DMS153 (cell line): ENCODE measurements around the gene KIF26A.

ENCODE experiments used
- DNase-seq: peaks from one replicate; lab custom pipeline; 2025; lab: John Stamatoyannopoulos, UW

The KIF26A gene

DNA sequence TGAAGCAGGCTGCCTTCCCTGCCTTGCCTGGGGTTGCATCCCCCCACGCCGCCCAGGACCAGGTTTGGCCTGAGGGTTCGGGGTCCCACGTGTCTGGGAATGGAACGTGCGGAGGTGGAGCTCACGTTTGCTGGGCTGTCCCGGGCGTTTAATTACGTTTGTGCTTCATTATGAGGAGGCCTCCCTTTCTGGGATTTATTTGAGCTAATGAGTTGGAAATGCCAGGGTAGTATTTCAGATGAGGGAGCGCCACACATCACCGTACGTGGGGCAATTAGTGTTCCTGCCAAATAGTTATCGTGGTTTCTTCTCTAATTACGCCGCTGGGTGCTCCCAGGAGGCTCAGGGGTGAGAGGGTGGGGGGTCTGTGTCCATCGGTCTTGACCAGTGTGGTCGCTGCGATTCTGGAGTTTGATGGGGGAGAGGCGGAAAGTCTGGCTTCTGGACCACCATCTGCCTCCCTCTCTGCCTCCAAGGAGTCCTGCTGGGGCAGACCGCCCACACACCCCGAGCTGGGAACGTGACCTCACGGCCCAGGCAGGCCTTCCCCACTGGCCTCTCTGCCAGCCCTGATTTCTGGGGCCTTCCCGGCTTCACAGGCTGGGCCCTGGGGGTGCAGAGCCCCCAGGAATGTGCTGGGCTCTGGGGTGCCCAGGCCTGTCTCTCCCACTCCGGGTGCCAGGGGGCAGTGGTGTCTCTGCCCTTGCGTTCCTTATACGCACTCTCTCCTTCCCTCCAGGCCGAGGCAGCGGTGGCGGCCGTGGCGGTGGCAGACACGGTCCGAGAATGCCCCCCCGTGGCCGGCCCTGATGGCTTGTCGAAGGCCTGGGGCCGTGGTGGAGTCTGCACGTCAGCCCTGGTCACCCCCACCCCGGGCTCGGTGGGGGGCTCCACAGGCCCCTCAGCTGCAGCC is 18.9 kb downstream of the KIF26A start:
- DNase-seq: no peak

DNA sequence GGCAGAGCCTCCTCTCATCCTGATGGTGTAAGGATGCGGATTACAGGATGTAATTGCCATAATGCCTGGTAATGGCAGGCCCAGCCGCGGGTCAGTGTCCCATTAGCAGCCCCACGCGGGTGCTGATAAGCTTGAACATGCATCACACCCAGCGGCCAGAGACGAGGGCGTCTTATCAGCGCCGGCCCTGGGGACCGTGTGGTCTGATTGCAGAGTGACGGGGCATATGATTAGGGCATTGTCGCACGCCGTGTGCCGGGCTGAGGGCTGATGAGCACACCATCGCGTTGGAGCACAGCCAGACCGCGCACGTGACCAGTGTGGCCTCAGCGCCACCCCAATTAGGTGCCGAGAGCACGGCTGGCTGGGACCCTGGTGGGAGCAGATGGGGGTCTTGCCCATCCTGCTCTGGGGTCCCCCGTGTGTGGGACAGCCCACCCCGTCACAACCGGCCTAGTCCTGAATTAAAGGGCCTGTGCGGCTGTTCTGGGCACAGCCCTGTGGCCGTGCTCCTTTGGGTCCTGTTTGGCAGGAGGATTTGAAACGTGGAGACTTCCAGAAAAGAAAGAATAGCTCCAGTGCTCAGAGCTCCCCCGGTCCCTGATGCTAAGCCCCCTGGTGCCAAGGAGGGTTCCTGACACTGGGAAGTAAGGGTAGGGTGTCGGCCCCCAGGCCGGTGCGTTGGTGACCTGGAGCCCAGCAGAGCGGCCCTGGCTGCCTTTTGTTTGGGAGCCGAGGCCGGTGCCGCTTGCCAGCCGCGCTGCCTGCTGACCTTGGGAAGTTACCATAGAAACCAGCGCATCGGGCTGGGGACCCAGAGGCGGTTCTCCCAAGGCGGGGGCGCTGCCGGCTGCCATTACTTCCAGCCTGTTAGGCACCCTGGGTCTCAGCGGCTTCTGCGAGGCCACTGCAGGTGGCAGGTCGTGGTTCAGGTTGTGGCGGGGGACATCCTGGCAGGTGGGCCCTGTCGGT is 20.7 kb downstream of the KIF26A start:
- no peak for DNase-seq

DNA sequence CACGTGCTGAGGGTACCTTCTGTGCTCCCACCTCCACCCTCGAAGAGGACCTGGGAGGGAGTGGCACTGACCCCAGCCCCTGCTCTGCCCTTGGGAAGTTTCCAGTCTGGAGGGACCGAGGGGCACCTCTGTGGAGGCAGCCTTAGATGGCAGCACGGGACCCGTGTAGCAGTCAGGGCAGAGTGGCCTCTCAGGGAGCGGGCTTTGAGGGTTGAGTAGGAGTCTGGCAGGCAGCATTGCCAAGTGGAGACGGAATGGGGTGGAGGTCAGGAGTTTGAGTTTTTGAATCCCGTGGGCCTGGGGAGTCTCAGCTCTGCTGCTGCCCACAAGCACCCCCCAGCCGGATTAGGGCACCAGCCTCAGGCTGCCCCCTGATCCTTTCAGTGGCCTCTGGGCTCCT is 21.6 kb downstream of the KIF26A start:
- DNase-seq: no peak

DNA sequence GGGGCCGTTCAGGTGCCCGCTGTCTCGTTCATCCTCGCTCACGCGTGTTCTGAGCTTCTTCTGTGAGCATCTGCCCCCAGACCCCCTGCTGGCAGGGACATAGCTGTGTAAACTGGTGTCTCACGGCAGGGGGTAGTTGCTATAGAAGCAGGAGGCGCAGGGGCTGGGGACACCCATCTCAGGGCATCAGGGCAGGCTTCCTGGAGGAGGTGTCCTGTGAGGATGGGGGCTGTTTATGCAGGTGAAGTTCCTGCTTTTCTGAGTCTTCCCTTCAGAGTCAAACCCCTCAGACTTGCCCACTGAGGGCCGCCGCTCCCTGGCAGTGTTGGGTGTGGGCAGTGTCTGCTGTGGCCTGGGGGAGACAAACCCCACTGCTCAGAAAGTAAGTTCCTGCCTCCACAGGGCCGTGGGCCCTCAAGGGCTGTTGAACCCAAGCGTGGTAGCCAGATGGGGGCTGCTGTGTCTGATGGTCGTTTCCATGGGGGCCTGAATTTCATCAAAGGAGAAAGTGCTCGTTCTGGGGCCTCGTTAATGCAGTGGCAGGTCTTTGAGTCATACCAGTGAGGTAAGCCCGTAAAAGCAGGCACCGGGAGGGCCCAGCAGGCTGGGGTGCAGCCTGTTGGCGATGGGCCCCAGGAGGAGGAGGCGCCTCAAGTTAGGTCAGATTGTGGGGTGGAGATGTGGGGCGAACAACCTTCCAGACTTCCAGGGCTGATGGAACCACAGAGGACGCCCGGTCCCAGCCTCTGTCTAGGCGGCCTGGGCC is 23.4 kb downstream of the KIF26A start:
- DNase-seq: no peak

DNA sequence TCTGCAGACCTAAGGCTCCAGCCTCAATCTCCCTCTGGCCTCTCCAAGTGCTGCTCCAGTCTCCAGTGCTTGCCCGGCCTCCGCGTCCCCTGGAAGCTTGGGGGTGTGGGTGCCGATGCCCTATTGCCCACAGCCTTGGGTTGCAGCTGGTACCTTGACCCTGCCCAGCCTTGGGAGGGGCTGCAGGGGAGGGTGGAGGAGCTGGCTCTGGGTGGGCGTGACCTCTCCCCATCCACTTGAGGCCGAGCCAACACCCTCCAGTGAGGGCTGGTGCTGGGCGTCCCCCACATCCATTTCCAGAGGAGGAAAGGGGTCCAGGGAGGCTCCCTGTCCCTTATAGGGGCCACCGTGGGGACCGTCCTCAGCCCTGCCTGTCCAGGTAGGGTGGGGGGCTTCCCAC is 24.1 kb downstream of the KIF26A start:
- DNase-seq: no peak

DNA sequence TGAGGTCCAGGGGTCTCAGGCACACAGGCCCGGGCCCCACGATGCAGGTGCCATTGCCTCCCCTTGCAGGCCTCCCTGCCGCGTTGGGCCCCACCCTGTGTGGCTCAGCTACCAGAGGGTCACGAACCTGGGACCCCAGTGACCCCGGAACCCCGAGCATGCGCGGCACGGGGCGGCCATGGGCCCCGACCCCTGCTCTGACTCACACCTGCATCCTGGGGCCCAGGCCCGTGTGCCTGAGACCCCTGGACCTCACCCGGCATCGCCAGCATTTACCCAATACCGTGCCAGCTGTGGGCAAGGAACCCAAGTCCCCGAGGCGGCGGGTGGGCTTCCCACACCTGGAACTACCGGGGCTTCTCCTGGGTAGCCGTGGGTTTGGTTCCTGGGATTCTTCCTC is 25.2 kb downstream of the KIF26A start:
- DNase-seq: no peak

DNA sequence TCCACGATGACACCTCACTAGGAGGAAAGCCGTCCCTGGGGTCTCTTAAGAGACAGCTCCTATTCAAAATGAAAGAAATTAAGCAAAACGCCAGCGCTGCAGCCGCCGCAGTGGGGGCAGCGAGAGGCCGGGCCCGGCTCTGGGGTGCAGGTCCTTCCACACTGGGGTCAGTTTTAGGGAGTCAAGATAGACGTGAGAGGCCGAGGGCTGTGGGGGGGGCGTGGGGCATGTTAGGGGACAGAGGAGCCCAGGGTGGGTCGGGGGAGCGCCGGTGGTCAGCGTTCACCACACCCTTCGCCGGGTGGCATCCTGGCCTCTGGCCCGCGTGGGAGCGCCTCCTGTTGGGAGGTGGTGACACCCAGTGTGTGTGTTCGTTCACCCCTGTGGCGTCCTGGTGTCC is 25.7 kb downstream of the KIF26A start:
- no peak for DNase-seq

DNA sequence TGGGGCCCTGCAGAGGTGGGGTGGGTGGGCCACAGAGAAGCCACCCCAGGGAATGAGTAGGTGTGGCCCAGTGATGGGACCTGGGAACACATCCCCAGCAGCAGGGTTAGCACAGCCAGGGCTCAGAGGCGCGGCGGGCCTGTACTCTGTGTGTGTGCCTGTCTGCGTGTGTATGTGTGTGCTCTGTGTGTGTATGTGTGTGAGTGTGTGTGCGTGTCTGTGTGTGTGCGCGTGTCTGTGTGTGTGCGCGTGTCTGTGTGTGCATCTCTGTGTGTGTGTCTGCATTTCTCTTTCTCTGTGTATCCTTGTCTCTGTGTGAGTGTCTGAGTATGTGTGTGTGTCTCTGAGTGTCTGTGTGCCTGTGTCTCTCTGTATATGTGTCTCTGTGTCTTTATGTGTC is 26.1 kb downstream of the KIF26A start:
- no peak for DNase-seq

DNA sequence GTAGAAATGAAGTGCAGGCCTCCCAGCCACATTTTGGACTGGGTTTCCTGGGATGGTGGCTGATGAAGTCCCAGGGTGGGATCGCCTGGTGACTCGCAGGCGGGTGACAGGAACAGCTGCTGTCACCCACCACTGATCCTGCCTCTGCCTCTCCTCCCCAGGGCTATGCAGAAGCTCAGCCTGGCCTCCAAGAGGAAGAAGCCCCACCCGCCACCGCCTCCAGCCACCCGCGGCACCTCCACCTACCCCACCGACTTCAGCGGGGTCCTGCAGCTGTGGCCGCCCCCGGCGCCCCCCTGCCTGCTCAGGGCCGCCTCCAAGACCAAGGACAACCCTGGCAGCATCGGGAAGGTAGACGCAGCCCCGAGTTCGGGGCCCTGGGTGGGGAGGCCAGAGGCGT is 28.3 kb downstream of the KIF26A start:
- DNase-seq: no peak

DNA sequence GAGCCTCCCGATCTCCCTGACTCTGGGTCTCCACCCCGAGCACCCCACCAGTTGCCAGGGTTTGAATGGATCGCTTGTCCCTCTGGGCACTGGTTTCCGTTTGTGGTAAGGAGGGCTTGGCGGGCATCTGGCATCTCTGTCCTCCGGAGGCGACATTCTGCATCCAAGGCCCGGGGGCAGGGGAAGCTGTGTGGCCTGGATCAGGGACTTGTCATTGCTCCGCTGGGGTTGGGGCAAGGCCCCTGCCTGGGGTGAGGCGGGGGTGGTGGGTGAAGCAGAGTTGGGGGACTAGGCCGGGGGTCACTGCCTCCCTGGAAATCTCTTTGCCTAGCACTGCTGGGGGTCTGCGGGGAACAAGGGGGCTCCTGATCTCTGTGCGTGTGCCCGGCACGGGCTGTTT is 30.2 kb downstream of the KIF26A start:
- no peak for DNase-seq

DNA sequence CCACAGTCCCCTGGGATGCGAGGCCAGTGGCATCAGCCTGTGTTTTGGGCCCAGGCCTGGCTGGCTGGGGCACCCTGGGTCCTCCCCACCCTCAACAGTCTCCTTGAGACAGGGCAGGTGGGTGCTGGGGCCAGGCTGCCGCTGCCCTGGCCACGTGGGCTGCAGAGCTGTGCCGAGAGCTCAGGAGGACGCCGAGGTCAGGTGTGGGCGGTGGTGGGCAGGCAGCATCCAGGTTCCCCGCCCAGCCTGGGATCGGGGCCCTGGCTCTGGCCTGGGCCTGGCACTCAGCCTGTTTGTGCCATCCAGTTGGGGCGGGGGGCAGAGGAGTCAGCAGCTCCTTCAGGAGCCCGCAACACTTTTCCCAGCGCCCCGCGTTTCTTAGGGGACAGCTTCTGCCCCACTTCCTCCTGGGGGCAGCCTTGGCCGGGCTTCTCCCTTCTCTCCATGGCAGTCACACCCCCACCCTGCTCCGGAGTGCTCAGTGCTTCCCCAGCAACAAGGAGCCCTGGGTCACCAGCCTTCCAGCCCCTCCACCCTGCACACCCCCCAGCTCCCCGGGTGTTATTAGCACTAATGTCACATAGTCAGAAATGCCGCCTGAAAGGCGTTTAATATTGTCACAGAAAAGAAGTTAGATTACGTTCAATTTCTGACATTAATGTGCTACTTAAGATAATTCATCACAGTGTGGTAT is 30.8 kb downstream of the KIF26A start:
- no peak for DNase-seq

DNA sequence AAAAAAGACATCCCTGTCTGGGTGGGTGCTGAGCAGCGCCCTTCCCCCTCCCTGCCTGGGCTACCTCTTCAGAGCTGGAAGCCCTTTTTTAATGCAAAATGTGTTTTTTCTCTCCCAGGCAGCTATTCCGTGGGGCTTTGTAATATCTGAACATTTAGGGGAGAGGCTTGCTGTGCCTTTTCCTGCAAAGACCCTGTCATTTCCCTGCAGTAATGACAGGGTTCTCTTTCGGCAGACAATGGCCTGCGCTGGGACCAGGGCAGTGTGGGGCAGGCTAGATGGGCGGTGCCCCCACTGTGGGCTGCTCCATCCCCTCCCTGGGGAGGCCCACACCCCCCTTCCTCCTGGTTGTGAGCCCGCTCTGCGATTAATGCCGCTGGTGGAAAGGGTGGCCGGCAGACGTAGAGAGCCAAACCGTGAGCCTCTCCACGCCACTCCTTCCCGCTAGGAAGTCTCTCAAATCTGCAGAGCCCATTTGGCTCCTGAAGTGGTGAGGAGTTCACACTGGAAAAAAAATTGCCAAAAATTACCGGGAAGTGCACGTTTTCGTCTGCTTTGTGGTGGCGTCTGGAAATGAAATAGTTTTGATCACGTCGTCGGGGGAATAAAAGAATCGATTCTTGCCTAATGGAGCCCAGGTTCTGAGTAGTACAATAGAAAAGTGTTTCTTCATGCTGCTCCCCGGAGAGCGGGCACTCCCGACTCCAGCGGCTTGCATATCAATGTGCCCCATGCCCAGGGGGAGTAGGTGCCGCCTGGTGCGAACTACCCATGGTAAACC is 31.5 kb downstream of the KIF26A start:
- DNase-seq: no peak

DNA sequence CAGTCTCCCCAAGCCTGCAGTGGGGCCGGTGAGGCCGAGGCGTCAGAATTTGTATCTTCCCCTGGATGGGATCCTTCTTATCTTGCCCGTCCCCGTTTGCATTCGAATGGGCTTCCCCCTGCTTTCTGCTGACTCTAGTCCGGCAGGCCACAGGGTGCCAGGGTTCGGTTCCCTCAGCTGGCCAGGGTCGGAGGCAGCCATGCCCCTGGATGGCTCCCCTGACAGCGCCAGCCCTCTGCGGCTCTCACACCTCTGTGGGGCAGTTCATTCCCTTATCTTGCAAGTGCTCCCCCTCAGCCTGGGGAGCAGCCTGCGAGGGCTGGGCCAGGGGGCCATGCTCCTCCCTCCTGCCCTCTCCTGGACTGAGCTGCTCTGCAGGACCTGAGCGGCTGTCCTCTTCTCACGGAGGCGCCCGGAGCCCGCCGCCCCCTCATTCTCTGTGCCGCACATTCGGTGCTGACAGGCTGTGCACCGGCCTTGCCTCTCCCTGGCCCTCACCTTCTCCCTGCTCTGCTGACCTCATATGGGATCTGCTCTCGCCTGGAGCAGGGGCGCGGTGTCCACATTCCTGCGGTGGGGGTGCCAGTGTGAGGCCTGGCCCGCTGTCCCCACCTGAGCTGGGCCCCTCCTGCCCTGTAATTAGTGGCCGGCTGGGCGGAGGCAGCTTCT is 32.8 kb downstream of the KIF26A start:
- DNase-seq: no peak

DNA sequence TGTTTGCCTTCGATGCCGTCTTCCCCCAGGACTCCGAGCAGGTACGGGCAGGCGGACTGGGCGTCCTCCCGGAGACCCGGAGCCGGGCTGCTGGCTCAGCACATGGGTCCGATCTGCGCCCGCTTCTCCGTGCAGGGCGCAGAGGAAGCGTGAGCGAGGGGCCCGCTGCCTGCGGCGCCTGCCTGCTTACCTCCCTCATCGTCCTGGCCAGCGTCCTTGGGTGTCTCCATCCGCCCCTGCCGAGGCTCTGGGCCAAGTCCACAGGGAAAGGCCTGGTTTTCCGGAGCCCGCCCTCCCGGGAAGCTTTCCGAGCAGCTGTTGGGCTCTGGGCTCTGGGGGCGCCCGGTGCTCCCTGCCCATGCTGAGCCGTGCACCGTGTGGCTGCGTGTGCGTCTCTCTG is 33.5 kb downstream of the KIF26A start:
- no peak for DNase-seq

DNA sequence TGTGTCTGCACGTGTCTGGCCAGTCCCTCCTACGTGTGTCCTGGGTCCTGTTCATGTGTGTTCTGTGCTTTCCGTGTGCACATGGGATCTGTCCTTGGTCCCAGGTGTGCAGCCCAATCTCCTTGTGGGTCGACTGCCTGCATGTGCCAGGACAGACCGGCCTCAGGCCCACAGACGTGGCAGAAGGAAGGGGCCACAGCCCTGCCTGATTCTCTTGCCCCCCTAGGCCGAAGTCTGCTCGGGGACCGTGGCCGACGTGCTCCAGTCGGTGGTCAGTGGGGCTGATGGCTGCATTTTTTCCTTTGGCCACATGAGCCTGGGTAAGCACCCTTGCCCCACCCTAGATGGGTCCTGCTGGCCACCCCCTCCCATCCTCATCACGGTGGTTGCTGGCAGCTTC is 34.0 kb downstream of the KIF26A start:
- DNase-seq: no peak

DNA sequence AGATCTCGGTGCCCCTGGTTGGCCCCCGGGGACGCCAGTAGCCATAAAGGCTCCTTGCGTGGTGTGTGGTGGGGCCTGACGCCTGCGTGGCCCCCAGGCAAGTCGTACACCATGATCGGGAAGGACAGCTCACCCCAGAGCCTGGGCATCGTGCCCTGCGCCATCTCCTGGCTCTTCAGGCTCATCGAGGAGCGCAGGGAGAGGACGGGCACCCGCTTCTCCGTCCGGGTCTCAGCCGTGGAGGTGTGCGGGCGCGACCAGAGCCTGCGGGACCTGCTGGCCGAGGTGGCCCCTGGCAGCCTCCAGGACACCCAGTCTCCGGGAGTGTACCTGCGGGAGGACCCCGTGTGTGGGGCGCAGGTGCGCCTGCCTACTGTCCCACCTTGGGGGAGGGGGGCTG is 34.5 kb downstream of the KIF26A start:
- no peak for DNase-seq

DNA sequence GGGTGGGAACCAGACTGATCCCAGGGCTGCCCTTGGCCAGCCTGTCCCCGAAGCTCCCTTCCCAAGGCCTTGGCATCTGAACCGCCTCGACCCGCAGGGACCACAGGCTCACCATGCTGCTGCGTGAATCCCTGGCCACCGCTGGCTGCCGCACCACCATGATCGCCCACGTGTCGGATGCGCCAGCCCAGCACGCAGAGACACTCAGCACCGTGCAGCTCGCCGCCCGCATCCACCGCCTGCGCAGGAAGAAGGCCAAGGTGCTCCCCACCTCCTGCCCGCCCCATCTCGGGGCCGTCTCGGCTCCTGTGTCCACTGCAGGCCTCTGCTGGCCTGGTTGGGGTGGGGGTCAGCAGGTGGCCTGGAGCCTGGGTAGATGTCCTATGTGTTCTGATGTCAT is 35.7 kb downstream of the KIF26A start:
- DNase-seq: no peak

DNA sequence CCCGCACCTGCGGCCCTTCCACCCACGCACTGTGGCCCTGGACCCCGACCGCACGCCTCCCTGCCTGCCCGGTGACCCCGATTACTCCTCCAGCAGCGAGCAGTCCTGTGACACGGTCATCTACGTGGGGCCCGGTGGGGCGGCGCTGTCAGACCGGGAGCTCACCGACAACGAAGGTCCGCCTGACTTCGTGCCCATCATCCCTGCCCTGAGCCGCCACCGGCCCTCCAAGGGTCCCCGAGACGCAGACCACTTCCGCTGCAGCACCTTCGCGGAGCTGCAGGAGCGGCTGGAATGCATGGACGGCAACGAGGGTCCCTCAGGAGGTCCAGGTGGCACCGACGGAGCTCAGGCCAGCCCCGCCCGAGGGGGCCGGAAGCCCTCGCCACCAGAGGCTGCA is 36.7 kb downstream of the KIF26A start:
- no peak for DNase-seq

DNA sequence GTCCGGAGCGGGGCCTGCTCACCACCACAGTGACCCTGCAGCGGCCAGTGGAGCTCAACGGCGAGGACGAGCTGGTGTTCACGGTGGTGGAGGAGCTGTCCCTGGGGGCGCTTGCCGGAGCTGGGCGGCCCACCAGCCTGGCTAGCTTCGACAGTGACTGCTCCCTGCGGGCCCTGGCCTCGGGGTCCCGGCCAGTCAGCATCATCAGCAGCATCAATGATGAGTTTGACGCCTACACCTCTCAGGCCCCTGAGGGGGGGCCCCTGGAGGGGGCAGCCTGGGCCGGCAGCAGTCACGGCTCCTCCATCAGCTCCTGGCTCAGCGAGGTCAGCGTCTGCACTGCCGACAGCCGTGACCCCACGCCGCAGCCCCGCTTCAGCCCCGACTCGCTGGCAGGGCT is 37.4 kb downstream of the KIF26A start:
- no peak for DNase-seq

DNA sequence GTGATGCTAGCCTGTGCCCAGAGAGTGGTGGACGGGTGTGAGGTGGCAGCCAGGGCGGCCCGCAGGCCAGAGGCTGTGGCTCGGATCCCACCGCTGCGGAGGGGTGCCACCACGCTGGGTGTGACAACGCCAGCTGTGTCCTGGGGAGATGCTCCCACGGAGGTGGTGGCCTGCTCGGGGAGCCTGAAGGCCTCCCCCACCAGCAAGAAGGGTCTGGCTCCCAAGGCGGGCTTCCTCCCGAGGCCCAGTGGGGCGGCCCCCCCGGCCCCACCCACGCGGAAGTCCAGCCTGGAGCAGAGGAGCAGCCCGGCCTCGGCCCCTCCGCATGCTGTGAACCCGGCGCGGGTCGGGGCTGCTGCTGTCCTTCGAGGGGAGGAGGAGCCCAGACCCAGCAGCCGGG is 38.2 kb downstream of the KIF26A start:
- no peak for DNase-seq
